Measurements from ENCODE around the gene SLC6A4.

SLC6A4 gene

GRCh38 chr17:30235386-30236296 lies at the start of gene SLC6A4:
TSS of gene SLC6A4 (minus strand) at chr17:30235697. CDS start at chr17:30221958, 13,739 bp downstream.
- DNase-seq, result no peak

- DNase-seq, result no peak
Observed at GRCh38 chr17:30279156-30279555, 43.7 kb upstream of the SLC6A4 start.

- DNase-seq, result no peak
Observed at GRCh38 chr17:30278032-30278431, 42.5 kb upstream of the SLC6A4 start.

- DNase-seq, result no peak
Observed at GRCh38 chr17:30275911-30276310, 40.4 kb upstream of the SLC6A4 start.

GRCh38 chr17:30274887-30275286 lies 39.4 kb upstream of the SLC6A4 start:
- no peak for DNase-seq

- no peak for DNase-seq
Observed at GRCh38 chr17:30273373-30273772, 37.9 kb upstream of the SLC6A4 start.

- DNase-seq, result no peak
Observed at GRCh38 chr17:30271102-30271501, 35.6 kb upstream of the SLC6A4 start.

- no peak for DNase-seq
Observed at GRCh38 chr17:30267625-30268024, 32.1 kb upstream of the SLC6A4 start.

- no peak for DNase-seq
Observed at GRCh38 chr17:30263552-30264333, 28.2 kb upstream of the SLC6A4 start.

- no peak for DNase-seq
Observed at GRCh38 chr17:30256756-30257506, 21.4 kb upstream of the SLC6A4 start.

- DNase-seq, result no peak
Observed at GRCh38 chr17:30254150-30254549, 18.7 kb upstream of the SLC6A4 start.

- DNase-seq, result no peak
Observed at GRCh38 chr17:30253312-30253711, 17.8 kb upstream of the SLC6A4 start.

- DNase-seq, result no peak
Observed at GRCh38 chr17:30251931-30252330, 16.4 kb upstream of the SLC6A4 start.

GRCh38 chr17:30249460-30249859 lies 14.0 kb upstream of the SLC6A4 start:
- no peak for DNase-seq

GRCh38 chr17:30248786-30249185 lies 13.3 kb upstream of the SLC6A4 start:
- DNase-seq, result no peak

GRCh38 chr17:30246460-30246859 lies 11.0 kb upstream of the SLC6A4 start:
- no peak for DNase-seq

- DNase-seq, result no peak
Observed at GRCh38 chr17:30244853-30245385, 9.4 kb upstream of the SLC6A4 start.

- no peak for DNase-seq
Observed at GRCh38 chr17:30243568-30243967, 8.1 kb upstream of the SLC6A4 start.

GRCh38 chr17:30243002-30243401 lies 7.5 kb upstream of the SLC6A4 start:
- DNase-seq, result no peak

GRCh38 chr17:30241051-30241450 lies 5.6 kb upstream of the SLC6A4 start:
- no peak for DNase-seq

GRCh38 chr17:30240177-30240576 lies 4.7 kb upstream of the SLC6A4 start:
- DNase-seq, result no peak

- DNase-seq, result no peak
Observed at GRCh38 chr17:30239089-30239462, 3.6 kb upstream of the SLC6A4 start.

Data from SHP77 (cell line).